HG03097 (cell line): Measurements from ENCODE around the gene SOX30.

Experiments
- ATAC-seq: cut with Tn5 transposase; IDR thresholded peaks from one replicate; pipeline ENCODE4 v1.9.1; 2021; ENCODE audit not compliant: unreplicated experiment, low FRiP score

SOX30 gene

GRCh38 chr5:157578079-157578780 lies 74.0 kb downstream of the SOX30 start:
- ATAC-seq: no peak

DNA sequence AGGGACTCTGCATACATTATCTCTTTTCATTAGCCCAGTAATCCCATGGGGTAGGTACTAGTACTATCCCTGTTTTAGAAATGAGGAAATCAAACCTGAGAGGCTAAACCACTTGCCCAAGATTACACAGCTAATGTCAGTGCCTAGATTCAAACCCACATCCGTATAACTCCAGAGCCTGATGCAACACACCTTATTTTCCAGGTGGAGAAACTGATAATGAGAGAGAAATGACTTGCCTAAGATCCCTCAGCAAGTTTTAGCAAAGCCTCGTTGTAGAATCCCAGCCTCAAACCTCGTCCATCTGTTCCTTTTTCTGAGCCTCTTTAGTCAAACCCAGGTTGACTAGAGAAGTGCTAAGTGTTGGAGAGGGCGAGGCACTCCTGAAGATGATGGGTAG lies 75.6 kb downstream of the SOX30 start:
- no peak for ATAC-seq
